ENCODE results near the gene MACF1. TPM values are rescaled to one million over a fixed set of nuclear protein-coding genes. Genes with fewer than 3 reads are reported as not detected.

MACF1 gene
- polyA plus RNA-seq, 1 of the 3 experiments (the other 2 are of a cell fraction) = 37.6 TPM

GRCh38 chr1:39422614-39423013 is 218.1 kb downstream of the MACF1 start:
- no peak overlapping the region for H3K9ac ChIP-seq
- peaks cover 9% of the 10 kb centered on the region for H3F3A ChIP-seq (replicated peaks; ENCODE audit: insufficient read depth)
- peak; percentile 9 for DNase-seq
- no peak overlapping the region for H2AFZ ChIP-seq (ENCODE audit: low read depth)
- peaks cover 58 to 79% of the 10 kb centered on the region in 2 experiments for H3K36me3 ChIP-seq (replicated peaks in 1 of 2; ENCODE audit: control insufficient read depth in 1 of 2, insufficient read depth in 2 of 2, low read length in 1 of 2)
- WGBS (ENCODE audit: low lambda C conversion rate) = 97% methylated on average over 4 of the region's 4 CpGs
- H3K4me1 ChIP-seq (ENCODE audit: control insufficient read depth in 1 of 2, insufficient read depth in 2 of 2, low read depth in 1 of 2, low read length in 1 of 2) = no peaks in the 10 kb centered on the region; a peak in 2 of 4 replicates
- H3K9me2 ChIP-seq = no peaks in the 10 kb centered on the region
- no peak overlapping the region for H3K27ac ChIP-seq (ENCODE audit: low read depth in 2 of 2, low read length in 1 of 2)
- CTCF ChIA-PET = no interaction called here
- TF ChIP-seq TAF1 (IDR thresholded peaks at IDR 0.05; ENCODE audit: borderline replicate concordance, low read depth, low read length) (no peak), FOXJ3 (CRISPR knock-in tag; IDR thresholded peaks at IDR 0.05) (no peak), USF1 (IDR thresholded peaks at IDR 0.05; ENCODE audit: borderline replicate concordance, low read depth) (no peak), RAD21 (IDR thresholded peaks at IDR 0.05; ENCODE audit: low read length) (no peak), MEF2A (IDR thresholded peaks at IDR 0.05; ENCODE audit: borderline replicate concordance, low read depth) (no peak)
- POLR2A ChIA-PET = no interaction called here
- peaks cover 60% of the 10 kb centered on the region for H4K20me1 ChIP-seq (ENCODE audit: insufficient read depth)
- no peaks in the 10 kb centered on the region for H3K27me3 ChIP-seq (ENCODE audit: insufficient read depth)
- no peaks in the 10 kb centered on the region for H3K9me3 ChIP-seq
- H3K79me2 ChIP-seq (ENCODE audit: insufficient read depth) = peaks cover 88% of the 10 kb centered on the region
- H3K4me3 ChIP-seq (ENCODE audit: low read depth in 2 of 2, low read length in 1 of 2) = no peak overlapping the region
- H3K4me2 ChIP-seq = no peak overlapping the region

- Histone ChIP-seq H3K36me3 (replicated peaks in 1 of 2; ENCODE audit: control insufficient read depth in 1 of 2, insufficient read depth in 2 of 2, low read length in 1 of 2) (peaks cover 80 to 84% of the 10 kb centered on the region in 2 experiments), H3F3A (replicated peaks; ENCODE audit: insufficient read depth) (peaks cover 8% of the 10 kb centered on the region), H3K4me1 (ENCODE audit: control insufficient read depth in 1 of 2, insufficient read depth in 2 of 2, low read depth in 1 of 2, low read length in 1 of 2) (no peaks in the 10 kb centered on the region; a peak in 1 of 4 replicates), H3K9me3 (no peaks in the 10 kb centered on the region), H2AFZ (ENCODE audit: low read depth) (no peak overlapping the region), H3K27me3 (ENCODE audit: insufficient read depth) (no peaks in the 10 kb centered on the region), H3K79me2 (ENCODE audit: insufficient read depth) (peaks cover 80% of the 10 kb centered on the region), H3K4me3 (ENCODE audit: low read depth in 2 of 2, low read length in 1 of 2) (no peak overlapping the region), H3K4me2 (no peak overlapping the region), H4K20me1 (ENCODE audit: insufficient read depth) (peaks cover 38% of the 10 kb centered on the region), H3K27ac (ENCODE audit: low read depth in 2 of 2, low read length in 1 of 2) (no peak overlapping the region), H3K9me2 (no peaks in the 10 kb centered on the region), H3K9ac (no peak overlapping the region)
- TF ChIP-seq SIN3A (IDR thresholded peaks at IDR 0.05; ENCODE audit: borderline replicate concordance, low read depth, low read length) (no peak), NRF1 (IDR thresholded peaks at IDR 0.05; ENCODE audit: low read depth, low read length) (no peak), GATA2 (CRISPR knock-in tag; IDR thresholded peaks at IDR 0.05) (no peak), NFIC (IDR thresholded peaks at IDR 0.05; ENCODE audit: borderline replicate concordance) (no peak), MXI1 (IDR thresholded peaks at IDR 0.05; ENCODE audit: low read depth, low read length) (no peak), FOSL2 (IDR thresholded peaks at IDR 0.05; ENCODE audit: borderline replicate concordance, low read depth) (no peak), TEAD4 (IDR thresholded peaks at IDR 0.05; ENCODE audit: borderline replicate concordance, insufficient read depth) (no peak), FOXJ3 (CRISPR knock-in tag; IDR thresholded peaks at IDR 0.05) (no peak), TCF12 (IDR thresholded peaks at IDR 0.05) (no peak), FOXM1 (IDR thresholded peaks at IDR 0.05; ENCODE audit: low read depth) (no peak), EP300 (IDR thresholded peaks at IDR 0.05; ENCODE audit: borderline replicate concordance in 1 of 2, low read depth in 1 of 2, low read length in 1 of 2) (no peak), RAD21 (IDR thresholded peaks at IDR 0.05; ENCODE audit: low read length) (no peak), SMC3 (IDR thresholded peaks at IDR 0.05; ENCODE audit: low read depth, low read length) (no peak), JUND (IDR thresholded peaks at IDR 0.05) (no peak)
- TF ChIP-seq, protein P1, sequence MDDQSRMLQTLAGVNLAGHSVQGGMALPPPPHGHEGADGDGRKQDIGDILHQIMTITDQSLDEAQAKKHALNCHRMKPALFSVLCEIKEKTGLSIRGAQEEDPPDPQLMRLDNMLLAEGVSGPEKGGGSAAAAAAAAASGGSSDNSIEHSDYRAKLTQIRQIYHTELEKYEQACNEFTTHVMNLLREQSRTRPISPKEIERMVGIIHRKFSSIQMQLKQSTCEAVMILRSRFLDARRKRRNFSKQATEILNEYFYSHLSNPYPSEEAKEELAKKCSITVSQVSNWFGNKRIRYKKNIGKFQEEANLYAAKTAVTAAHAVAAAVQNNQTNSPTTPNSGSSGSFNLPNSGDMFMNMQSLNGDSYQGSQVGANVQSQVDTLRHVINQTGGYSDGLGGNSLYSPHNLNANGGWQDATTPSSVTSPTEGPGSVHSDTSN (IDR thresholded peaks at IDR 0.05) = no peak
- TF ChIP-seq, protein P2, sequence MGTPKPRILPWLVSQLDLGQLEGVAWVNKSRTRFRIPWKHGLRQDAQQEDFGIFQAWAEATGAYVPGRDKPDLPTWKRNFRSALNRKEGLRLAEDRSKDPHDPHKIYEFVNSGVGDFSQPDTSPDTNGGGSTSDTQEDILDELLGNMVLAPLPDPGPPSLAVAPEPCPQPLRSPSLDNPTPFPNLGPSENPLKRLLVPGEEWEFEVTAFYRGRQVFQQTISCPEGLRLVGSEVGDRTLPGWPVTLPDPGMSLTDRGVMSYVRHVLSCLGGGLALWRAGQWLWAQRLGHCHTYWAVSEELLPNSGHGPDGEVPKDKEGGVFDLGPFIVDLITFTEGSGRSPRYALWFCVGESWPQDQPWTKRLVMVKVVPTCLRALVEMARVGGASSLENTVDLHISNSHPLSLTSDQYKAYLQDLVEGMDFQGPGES (IDR thresholded peaks at IDR 0.05; ENCODE audit: low read depth, low read length) = no peak
- DNase-seq = no peak
- WGBS (ENCODE audit: low lambda C conversion rate) = 95% methylated on average over 3 of the region's 3 CpGs
- ChIA-PET POLR2A (no interaction called here), CTCF (interaction anchor here (0.6 to 2.6 kb wide), 5 partner anchors 9 to 565 kb away, joined by 3 to 16 read pairs (median 4); no protein-coding TSS in a partner anchor)
These were observed 220.7 kb downstream of the MACF1 start for GRCh38 chr1:39425151-39425550.

All from SK-N-SH (cell line).